Stimulated activated CD8-positive, alpha-beta memory T cell treated with anti-CD3 and anti-CD28 coated beads, Interleukin-2, amount 100 ng/mL, for 1 hour (primary cell): ENCODE data around the gene NRN1L.
A peak's percentile ranks its signal among the peaks of the same experiment; 100 is the strongest.
"Not testable (repeated sequence)": the region's sequence is repeated elsewhere in the genome, so short reads cannot be mapped to it uniquely, and the experiment has no call there.

Source experiments
- DNase-seq, 2 donors: peaks; one replicate each; pipeline ENCODE4 v3.0.0-alpha.2; 2020; ENCODE audit warnings: low read depth in 2 of 2

Gene NRN1L

GRCh38 chr16:67860589-67861398, 23.9 kb upstream of the NRN1L start:
- DNase-seq = no peak

- no peak for DNase-seq
Observed at GRCh38 chr16:67861877-67862276, 22.8 kb upstream of the NRN1L start.

- DNase-seq = no peak
Observed at GRCh38 chr16:67862623-67863583, 21.8 kb upstream of the NRN1L start.

- DNase-seq = not testable (repeated sequence)
Observed at GRCh38 chr16:67864044-67864443, 20.6 kb upstream of the NRN1L start.

GRCh38 chr16:67864594-67864993, 20.1 kb upstream of the NRN1L start:
- DNase-seq = no peak

- DNase-seq = no peak
Observed at GRCh38 chr16:67865318-67865717, 19.4 kb upstream of the NRN1L start.

GRCh38 chr16:67868290-67868689, 16.4 kb upstream of the NRN1L start:
- DNase-seq = no peak

- no peak for DNase-seq
Observed at GRCh38 chr16:67869653-67870052, 15.0 kb upstream of the NRN1L start.

- DNase-seq = no peak
Observed at GRCh38 chr16:67871256-67871655, 13.4 kb upstream of the NRN1L start.

- DNase-seq = no peak
Observed at GRCh38 chr16:67872131-67872630, 12.5 kb upstream of the NRN1L start.

- DNase-seq = peak; percentile 77 to 79
Observed at GRCh38 chr16:67872631-67873434, 11.9 kb upstream of the NRN1L start, which contains the start of gene EDC4. Gene EDC4 (plus strand): TSS chr16:67873052. CDS start chr16:67873262, 210 bp downstream.

GRCh38 chr16:67873435-67874370, 11.0 kb upstream of the NRN1L start:
- no peak for DNase-seq

- no peak for DNase-seq
Observed at GRCh38 chr16:67874372-67874771, 10.3 kb upstream of the NRN1L start.

GRCh38 chr16:67877064-67877463, 7.6 kb upstream of the NRN1L start:
- DNase-seq = no peak

GRCh38 chr16:67878232-67878631, 6.5 kb upstream of the NRN1L start:
- DNase-seq = no peak

GRCh38 chr16:67878846-67879245, 5.8 kb upstream of the NRN1L start:
- DNase-seq = no peak

GRCh38 chr16:67879462-67879861, 5.2 kb upstream of the NRN1L start:
- DNase-seq = no peak

- no peak for DNase-seq
Observed at GRCh38 chr16:67879936-67880335, 4.7 kb upstream of the NRN1L start.

- no peak for DNase-seq
Observed at GRCh38 chr16:67880584-67880983, 4.1 kb upstream of the NRN1L start.

- no peak for DNase-seq
Observed at GRCh38 chr16:67881621-67882161, 3.0 kb upstream of the NRN1L start.
